NCI-H69 (cell line): ENCODE measurements around the gene GSDME.

Experiments
- DNase-seq: peaks from one replicate; lab custom pipeline; 2025; lab: John Stamatoyannopoulos, UW

Gene GSDME

DNA sequence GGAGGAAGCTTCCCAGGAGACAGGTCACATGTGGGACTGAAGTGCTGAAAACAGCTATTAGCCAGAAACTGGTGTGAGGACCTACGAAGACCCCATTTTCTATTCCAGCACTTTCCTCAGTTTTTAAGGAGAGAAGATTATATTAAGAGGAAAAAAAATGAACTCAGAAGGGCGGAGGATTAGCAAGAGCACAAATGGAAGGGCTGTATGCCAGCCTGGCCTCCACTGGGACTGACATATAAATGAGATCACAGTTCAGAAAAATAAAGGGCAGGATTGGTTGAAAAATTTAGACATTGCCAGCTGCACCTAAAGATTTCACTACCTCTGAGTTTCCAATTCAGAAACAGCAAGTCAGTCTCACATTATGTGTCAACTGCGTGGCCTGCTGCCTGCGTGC is 53.0 kb downstream of the GSDME start:
- no peak for DNase-seq

GRCh38 chr7:24703296-24703695 is 54.0 kb downstream of the GSDME start:
- peak; percentile 25 for DNase-seq

DNA sequence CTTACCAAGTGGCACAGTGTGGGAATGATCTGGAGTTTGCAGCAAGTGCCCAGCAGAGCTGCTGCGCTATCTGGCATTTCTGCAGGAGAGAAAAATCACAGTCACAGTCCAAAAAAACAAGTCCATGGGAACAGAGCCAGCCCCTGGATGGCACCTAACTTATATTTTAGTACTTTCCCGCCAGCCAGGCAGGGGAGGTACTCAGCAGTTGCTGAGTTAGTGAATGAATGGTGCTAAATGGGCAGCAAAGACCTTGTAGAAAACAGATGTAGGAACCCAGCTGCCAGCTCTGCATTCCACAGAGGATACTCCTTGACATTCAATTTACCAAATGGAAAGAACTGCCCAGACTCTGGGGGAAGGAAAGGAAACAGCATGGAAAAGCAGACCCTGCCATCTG is 54.5 kb downstream of the GSDME start:
- DNase-seq: no peak

DNA sequence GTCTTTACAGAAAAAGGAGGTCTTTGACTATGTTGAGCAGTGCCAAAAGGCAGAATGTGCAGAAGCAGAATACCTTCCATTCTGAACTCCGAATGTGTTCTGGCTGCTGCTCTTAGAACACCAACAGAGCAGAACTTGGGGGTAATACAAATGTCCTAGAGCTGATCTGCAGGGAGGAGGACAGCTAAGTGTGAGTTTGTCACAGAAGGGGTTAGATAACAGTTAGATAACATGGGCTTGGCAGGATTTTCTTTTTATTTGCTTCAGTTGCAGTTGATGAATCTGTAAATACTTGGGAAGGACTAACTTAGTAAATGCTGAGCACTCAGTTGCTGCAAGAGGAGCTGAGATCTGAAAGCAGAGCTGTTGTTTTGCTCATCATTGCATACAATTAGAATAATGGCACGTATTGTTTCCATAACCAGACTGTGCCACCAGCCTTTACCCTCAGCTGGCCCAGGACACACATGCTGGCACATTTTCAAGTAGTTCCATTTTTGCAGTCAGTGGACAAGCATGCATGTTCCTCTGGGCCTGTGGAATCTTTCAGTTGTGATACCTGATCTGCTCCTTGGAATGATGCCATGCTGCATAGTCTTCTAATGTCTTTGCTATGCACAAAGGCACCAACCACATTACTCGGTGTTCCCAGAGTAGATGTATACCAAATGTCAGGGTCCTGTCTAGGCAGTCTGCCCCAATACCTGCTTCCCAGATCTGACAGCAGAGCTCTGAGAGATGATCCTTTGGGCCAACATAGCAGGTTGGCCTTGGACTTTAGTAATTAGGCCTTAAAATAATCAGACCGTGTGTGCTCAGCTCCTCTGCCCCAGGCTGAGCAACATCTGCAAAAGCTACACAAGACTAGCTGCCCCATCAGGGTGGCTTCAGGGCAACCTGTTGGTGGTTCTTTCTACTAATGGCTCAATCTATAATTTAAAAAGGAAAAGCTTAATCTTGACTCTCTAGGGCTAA is 55.7 kb downstream of the GSDME start:
- peak; percentile 67 for DNase-seq

GRCh38 chr7:24700521-24701260 is 56.6 kb downstream of the GSDME start:
- peak; percentile 14 for DNase-seq

DNA sequence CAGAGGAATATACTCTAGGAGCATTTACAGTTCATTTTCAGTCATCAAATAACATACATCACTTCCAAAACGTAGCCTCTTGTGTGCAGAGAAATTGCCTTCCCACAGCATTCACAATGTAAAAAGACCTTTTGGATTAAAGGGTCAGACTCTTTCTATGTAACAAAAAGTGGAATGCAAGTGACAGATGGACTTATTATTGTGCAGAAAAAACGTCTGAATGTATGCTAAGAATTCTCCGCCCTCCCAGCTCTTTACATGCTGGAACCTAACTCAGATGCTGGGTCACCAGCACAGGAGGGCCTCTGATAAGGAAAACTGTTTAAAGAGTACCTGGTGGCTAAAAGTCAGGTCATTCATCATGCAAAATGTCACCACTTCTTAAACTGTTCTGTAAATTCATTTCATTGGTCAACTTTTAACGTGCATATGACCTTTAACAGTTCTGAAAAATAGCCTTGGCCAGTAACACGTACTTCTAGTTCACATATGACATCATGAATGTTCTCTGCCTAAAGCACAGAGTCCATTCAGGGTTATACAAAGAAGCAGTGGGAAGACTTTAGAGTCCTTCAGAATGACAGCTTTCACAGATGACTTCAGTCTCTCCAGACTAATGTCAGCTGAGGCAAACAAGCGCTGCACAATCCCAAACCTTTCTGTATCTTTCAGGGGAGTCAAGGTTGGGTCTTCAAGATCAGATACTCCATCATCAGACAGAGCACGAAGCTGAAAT is 58.6 kb downstream of the GSDME start:
- peak; percentile 44 for DNase-seq

DNA sequence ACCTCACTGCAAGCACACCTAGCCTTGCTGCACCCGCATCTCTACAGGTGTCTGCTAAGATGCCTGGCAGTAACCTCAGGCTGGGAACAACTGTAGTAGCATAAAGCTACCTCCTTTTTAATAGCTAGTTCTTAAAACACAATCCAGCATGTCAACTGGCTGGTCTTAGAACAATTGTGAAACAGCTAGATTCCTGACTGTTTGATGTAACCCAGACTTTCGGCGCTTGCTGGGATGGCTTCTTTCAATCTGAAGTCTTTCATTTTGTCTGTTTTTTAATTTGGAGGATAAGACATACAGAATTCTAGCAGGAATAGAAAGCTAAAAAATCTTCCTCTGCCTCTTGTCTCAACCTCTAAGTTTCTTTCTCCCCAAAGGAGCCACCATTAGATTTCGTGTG is 59.8 kb downstream of the GSDME start:
- DNase-seq: no peak

DNA sequence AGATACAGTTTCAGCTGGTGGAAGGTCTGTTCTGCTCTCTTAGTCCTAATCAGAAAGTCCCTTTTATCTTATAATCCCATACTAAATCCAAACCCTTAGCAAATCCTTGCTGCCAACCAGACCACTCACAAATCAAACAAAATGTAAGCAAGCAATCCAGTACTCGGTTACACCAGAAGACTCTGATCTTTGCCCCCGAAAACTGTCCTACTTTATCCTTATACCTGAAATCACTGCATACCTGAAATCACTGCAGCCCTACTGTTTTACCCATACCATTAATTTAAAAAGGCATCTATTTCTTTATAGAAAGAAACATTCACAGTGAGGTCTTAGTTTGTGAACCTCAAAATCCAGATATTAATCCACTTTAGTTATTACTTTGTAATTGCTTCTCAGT is 64.7 kb downstream of the GSDME start:
- DNase-seq: no peak

GRCh38 chr7:24690251-24690650 is 67.0 kb downstream of the GSDME start:
- no peak for DNase-seq

DNA sequence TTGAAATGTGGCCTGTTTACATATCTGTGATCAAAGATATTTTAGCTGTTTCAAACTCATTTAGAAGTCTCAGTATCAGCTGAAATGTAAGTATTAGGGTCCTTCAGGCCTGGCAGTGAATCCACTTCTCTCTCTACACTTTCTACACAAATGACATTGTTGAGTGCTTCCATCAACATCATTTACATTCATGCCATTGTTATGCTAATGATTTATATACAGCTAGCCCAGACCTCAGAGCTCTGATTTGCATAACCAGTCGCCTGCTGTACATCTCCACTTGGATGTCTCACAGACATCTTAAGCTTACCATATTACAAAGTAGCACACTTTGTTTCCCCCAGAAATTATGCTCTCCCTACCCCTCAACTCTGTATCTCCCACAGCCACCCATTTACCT is 71.6 kb downstream of the GSDME start:
- no peak for DNase-seq

- DNase-seq: no peak
Measured at GRCh38 chr7:24670782-24671181, 86.5 kb downstream of the GSDME start.

GRCh38 chr7:24669971-24670591 is 87.2 kb downstream of the GSDME start:
- DNase-seq: no peak

DNA sequence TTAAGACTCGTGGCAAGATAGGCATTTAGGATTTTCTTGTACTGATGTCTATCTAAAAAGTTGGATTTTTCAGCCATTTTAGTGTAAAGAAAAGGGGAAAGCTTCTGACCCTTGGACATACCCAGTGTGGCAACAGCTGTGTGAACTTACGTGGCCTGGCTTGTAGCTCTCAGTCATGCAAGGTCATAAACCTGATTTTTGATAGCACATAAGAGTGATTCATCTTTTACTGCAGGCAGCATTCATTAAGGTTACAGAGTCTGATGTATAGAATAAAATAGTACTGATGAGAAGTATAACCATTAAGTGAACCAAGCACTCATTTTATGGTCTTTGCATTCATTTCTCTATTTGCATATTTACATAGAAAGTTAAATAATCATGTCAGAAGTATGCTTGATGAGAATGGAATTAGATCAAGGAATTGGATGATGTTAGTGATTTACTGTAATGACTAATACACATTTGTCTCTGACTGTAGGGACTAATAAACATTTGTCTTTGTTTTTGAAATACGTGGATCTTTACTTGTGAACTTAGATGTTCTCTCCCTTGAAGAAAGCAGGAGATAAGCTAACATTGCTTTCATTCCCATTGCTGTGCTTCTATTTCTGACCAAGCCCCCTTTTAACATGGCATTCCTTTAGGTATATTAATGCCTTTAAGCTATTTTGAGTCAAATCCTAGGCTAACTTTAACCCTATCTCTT is 88.2 kb downstream of the GSDME start:
- no peak for DNase-seq

- peak; percentile 59 for DNase-seq
Measured at GRCh38 chr7:24665564-24666294, 91.5 kb downstream of the GSDME start.

GRCh38 chr7:24660546-24660945 is 96.7 kb downstream of the GSDME start:
- no peak for DNase-seq

GRCh38 chr7:24659505-24659904 is 97.8 kb downstream of the GSDME start:
- no peak for DNase-seq

DNA sequence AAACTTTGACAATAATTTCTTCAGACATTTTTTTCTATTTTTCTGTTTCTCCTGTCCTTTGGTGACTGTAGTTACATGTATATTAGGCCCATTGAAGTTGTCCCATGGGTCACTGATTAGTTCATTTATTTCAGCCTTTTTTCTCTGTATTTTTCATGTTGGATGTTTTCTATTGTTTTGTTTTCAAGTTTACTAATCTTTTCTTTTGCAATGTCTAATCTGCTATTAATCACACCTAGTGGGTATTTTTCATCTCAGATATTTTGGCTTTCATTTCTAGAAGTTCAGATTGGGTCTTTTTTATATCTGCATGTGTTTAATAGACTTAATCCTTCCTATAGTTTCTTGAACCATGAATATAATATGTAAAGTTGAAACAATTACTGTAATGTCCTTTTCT is 99.3 kb downstream of the GSDME start:
- no peak for DNase-seq

DNA sequence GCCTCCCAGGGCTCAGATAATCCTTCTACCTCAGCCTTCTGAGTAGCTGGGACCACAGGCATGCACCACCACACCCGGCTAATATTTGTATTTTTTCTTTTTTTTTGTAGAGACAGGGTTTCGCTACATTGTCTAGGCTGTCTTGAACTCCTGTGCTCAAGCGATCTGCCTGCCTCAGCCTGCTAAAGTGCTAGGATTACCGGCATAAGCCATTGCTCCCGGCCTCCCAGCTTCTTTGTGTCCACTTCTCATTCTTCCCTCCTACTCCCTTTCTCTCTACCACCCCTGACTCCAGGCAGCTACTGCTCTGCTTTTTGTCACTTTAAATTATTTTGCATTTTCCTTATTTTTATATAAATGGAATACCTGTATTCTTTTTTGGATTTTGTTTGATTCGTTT is 100.7 kb downstream of the GSDME start:
- DNase-seq: no peak

DNA sequence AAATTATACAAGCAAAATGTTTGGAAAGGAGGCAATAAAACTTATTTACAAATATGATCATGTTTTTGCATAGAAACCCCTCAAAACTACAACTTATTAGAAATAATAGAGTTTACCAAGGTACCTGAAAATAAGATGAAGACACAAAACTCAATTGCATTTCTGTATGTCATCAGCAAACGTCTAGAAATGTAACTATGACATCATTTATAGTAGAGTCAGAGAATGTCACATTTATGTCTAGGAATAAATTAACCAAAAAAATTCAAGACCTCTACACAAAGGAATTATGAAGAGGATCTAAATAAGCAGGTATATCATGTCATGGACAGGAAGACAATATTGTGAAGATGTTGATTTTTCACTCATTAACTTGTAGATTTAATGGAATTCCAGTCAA is 103.0 kb downstream of the GSDME start:
- no peak for DNase-seq

- DNase-seq: no peak
Measured at GRCh38 chr7:24653316-24654085, 103.8 kb downstream of the GSDME start.
